ENCODE data around the gene NECTIN1. TPM values are rescaled to one million over a fixed set of nuclear protein-coding genes. Genes with fewer than 3 reads are reported as not detected.

NECTIN1 gene
- total RNA-seq, 1 experiment from 2014 or later: 19.9 TPM

GRCh38 chr11:119697882-119698281, 31.1 kb downstream of the NECTIN1 start:
- Histone ChIP-seq H3K9ac (ENCODE audit: low read length) (no peak overlapping the region), H3K4me2 (ENCODE audit: low read length) (no peak overlapping the region), H3K4me3 (ENCODE audit: low read length) (no peak overlapping the region), H2AFZ (ENCODE audit: low read length) (no peak overlapping the region), H4K20me1 (ENCODE audit: low read length) (peaks cover 4% of the 10 kb centered on the region; the same call in 1 of the 2 replicates), H3K79me2 (ENCODE audit: low read length) (no peaks in the 10 kb centered on the region), H3K36me3 (ENCODE audit: low read depth, low read length) (no peaks in the 10 kb centered on the region), H3K9me3 (ENCODE audit: low read length) (no peaks in the 10 kb centered on the region), H3F3A (ENCODE audit: low read length, unreplicated experiment) (no peaks in the 10 kb centered on the region), H3K27ac (ENCODE audit: low read length) (no peak overlapping the region), H3K4me1 (ENCODE audit: insufficient read depth, low read length) (peaks cover 21% of the 10 kb centered on the region), H3K9me2 (replicated peaks; ENCODE audit: low read length) (no peaks in the 10 kb centered on the region), H3K27me3 (ENCODE audit: low read length) (no peaks in the 10 kb centered on the region)
- intact Hi-C loops (cut with micrococcal nuclease): no loop called here
- ATAC-seq (no peak), DNase-seq (no peak)
- no TSS peak for BruUV-seq (replicated peaks)
- no peak for TF ChIP-seq CTCF (conservative IDR thresholded peaks at IDR 0.05; ENCODE audit: low read depth, low read length)
- no peak for TF ChIP-seq EZH2phosphoT487 (IDR thresholded peaks at IDR 0.05; ENCODE audit: borderline replicate concordance, low read length)
- TF ChIP-seq EZH2 (IDR thresholded peaks at IDR 0.05; ENCODE audit: low read length, unreplicated experiment): no peak
- ChIA-PET CTCF (no interaction called here), POLR2A (ENCODE audit: unreplicated experiment) (no interaction called here)

GRCh38 chr11:119697445-119697844, 31.6 kb downstream of the NECTIN1 start:
- H3K9me2 ChIP-seq (replicated peaks; ENCODE audit: low read length): no peaks in the 10 kb centered on the region
- no TSS peak for BruUV-seq (replicated peaks)

More at GRCh38 chr11:119697445-119697844, 31.6 kb downstream of the NECTIN1 start:
- intact Hi-C loops (cut with micrococcal nuclease): no loop called here
- DNase-seq (no peak), ATAC-seq (no peak)
- no peak overlapping the region for H3K4me2 ChIP-seq (ENCODE audit: low read length)
- ChIA-PET CTCF (no interaction called here), POLR2A (ENCODE audit: unreplicated experiment) (no interaction called here)
- no peak overlapping the region for H3K27ac ChIP-seq (ENCODE audit: low read length)
- no peaks in the 10 kb centered on the region for H3K36me3 ChIP-seq (ENCODE audit: low read depth, low read length)
- no peak for TF ChIP-seq EZH2 (IDR thresholded peaks at IDR 0.05; ENCODE audit: low read length, unreplicated experiment)
- no peak for TF ChIP-seq EZH2phosphoT487 (IDR thresholded peaks at IDR 0.05; ENCODE audit: borderline replicate concordance, low read length)
- TF ChIP-seq CTCF (conservative IDR thresholded peaks at IDR 0.05; ENCODE audit: low read depth, low read length): no peak
- peaks cover 21% of the 10 kb centered on the region for H3K4me1 ChIP-seq (ENCODE audit: insufficient read depth, low read length)
- H3F3A ChIP-seq (ENCODE audit: low read length, unreplicated experiment): no peaks in the 10 kb centered on the region
- H3K4me3 ChIP-seq (ENCODE audit: low read length): no peak overlapping the region
- H3K27me3 ChIP-seq (ENCODE audit: low read length): no peaks in the 10 kb centered on the region
- H2AFZ ChIP-seq (ENCODE audit: low read length): no peak overlapping the region
- H3K79me2 ChIP-seq (ENCODE audit: low read length): no peaks in the 10 kb centered on the region
- no peaks in the 10 kb centered on the region for H3K9me3 ChIP-seq (ENCODE audit: low read length)
- H3K9ac ChIP-seq (ENCODE audit: low read length): no peak overlapping the region
- H4K20me1 ChIP-seq (ENCODE audit: low read length): peaks cover 3% of the 10 kb centered on the region; the same call in 1 of the 2 replicates

All from PC-3 (cell line).